ENCODE data around the gene PSMB10.

PSMB10 gene

GRCh38 chr16:67888331-67888730 is 48.3 kb downstream of the PSMB10 start:
- no peak for DNase-seq

- DNase-seq, result no peak
Measured at GRCh38 chr16:67886387-67886786, 50.3 kb downstream of the PSMB10 start.

- no peak for DNase-seq
Measured at GRCh38 chr16:67885976-67886375, 50.7 kb downstream of the PSMB10 start.

- DNase-seq, result no peak
Measured at GRCh38 chr16:67885545-67885944, 51.1 kb downstream of the PSMB10 start.

- no peak for DNase-seq
Measured at GRCh38 chr16:67884684-67885083, 52.0 kb downstream of the PSMB10 start, which contains the start of gene NRN1L. Gene NRN1L (plus strand): TSS chr16:67884885. CDS start chr16:67884904, 19 bp downstream.
